WTC11 (cell line): ENCODE measurements around the gene MORN1. TPM values are rescaled to one million over a fixed set of nuclear protein-coding genes. Genes with fewer than 3 reads are reported as not detected.

Experiments
- FOXP1 ChIP-seq: sonication (generic); formaldehyde crosslinking; IDR thresholded peaks from 2 replicates; pipeline ENCODE4 v1.8.0; 2022; ENCODE audit warnings: missing genetic modification reagents, mild to moderate bottlenecking, moderate library complexity, borderline replicate concordance
- GRHL2 ChIP-seq: fragments of 250-450 bp; sonication (Bioruptor Pico); IDR thresholded peaks from 2 replicates; pipeline ENCODE4 v1.8.0; 2022; ENCODE audit warnings: mild to moderate bottlenecking, moderate library complexity; ENCODE audit not compliant: insufficient replicate concordance, severe bottlenecking
- HMGA2 ChIP-seq: fragments of 250-450 bp; sonication (Bioruptor Pico); IDR thresholded peaks from 2 replicates; pipeline ENCODE4 v1.4.0; 2021; ENCODE audit warnings: mild to moderate bottlenecking, moderate library complexity
- SMAD3 ChIP-seq: sonication (generic); formaldehyde crosslinking; IDR thresholded peaks from 2 replicates; pipeline ENCODE4 v1.8.0; 2022; ENCODE audit warnings: missing genetic modification reagents, mild to moderate bottlenecking, borderline replicate concordance
- TCF7 ChIP-seq: sonication (generic); formaldehyde crosslinking; IDR thresholded peaks from 2 replicates; pipeline ENCODE4 v1.8.0; 2022; ENCODE audit warnings: mild to moderate bottlenecking, low read depth, missing genetic modification reagents, moderate library complexity
- TP53 ChIP-seq: sonication (generic); formaldehyde crosslinking; IDR thresholded peaks from 2 replicates; pipeline ENCODE4 v1.8.1; 2023; ENCODE audit warnings: mild to moderate bottlenecking, missing genetic modification reagents
- ZNF232 ChIP-seq: sonication (generic); formaldehyde crosslinking; IDR thresholded peaks from 2 replicates; pipeline ENCODE4 v1.8.0; 2022; ENCODE audit warnings: mild to moderate bottlenecking, missing genetic modification reagents
- ZNF671 ChIP-seq: fragments of 250-450 bp; sonication (Bioruptor Pico); IDR thresholded peaks from 2 replicates; pipeline ENCODE4 v1.8.0; 2021; ENCODE audit warnings: mild to moderate bottlenecking
- total RNA-seq: library from RNA; stranded (reverse); gene quantifications from 3 replicates; pipeline ENCODE4 v1.2.3, GENCODE V29; 2021
- TF ChIP-seq, protein P1 (sequence below): sonication (generic); formaldehyde crosslinking; IDR thresholded peaks from 2 replicates; pipeline ENCODE4 v1.8.1; 2022; ENCODE audit warnings: missing genetic modification reagents, borderline replicate concordance
- TF ChIP-seq, protein P2 (sequence below): sonication (generic); formaldehyde crosslinking; IDR thresholded peaks from 2 replicates; pipeline ENCODE4 v1.8.0; 2023; ENCODE audit warnings: missing genetic modification reagents, mild to moderate bottlenecking, borderline replicate concordance
- TF ChIP-seq, protein P3 (sequence below): fragments of 250-450 bp; sonication (Bioruptor Pico); conservative IDR thresholded peaks from 2 replicates; pipeline ENCODE4 v1.9.0; 2021; ENCODE audit warnings: mild to moderate bottlenecking
- TF ChIP-seq, protein P4 (sequence below): fragments of 250-450 bp; sonication (Bioruptor Pico); IDR thresholded peaks from 2 replicates; pipeline ENCODE4 v1.9.0; 2021; ENCODE audit warnings: mild to moderate bottlenecking, borderline replicate concordance
- TF ChIP-seq, protein P5 (sequence below): sonication (generic); formaldehyde crosslinking; IDR thresholded peaks from 2 replicates; pipeline ENCODE4 v1.8.1; 2022; ENCODE audit warnings: low read depth, mild to moderate bottlenecking, moderate library complexity, missing genetic modification reagents, borderline replicate concordance

Gene MORN1
- total RNA-seq, 1 experiment from 2014 or later: 14.5 TPM

DNA sequence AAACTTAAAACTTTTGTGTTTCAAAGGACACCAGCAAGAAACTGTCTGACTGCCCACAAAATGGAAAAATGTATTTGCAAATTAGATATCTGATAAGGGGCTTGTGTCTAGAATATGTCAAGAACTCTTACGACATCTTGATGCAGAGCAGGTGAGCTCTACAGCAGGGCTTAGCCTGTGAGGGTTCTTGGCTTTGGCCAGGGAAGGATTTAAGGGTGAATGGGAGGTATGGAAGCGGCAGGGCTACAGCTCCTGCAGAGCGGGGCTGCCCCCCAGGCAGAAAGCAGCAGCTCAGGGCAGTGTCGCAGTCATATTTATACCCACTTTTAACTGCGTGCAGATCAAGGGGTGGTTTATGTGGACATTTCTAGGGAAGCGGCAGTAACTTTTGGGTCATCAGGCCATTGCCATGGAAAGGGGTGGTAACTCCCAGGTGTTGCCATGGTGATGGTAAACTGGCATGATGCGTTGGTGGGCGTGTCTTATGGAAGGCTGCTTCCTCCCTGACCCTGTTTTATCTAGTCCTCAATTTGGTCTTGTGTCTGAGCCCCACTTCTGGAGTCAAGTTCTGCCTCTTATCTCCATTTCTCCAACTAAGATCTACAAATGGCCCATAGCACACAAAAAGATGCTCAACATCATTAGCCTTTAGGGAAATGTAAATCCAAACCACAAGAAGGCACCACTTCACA lies 23.2 kb downstream of the MORN1 start (continued):
- TF ChIP-seq, protein P1, sequence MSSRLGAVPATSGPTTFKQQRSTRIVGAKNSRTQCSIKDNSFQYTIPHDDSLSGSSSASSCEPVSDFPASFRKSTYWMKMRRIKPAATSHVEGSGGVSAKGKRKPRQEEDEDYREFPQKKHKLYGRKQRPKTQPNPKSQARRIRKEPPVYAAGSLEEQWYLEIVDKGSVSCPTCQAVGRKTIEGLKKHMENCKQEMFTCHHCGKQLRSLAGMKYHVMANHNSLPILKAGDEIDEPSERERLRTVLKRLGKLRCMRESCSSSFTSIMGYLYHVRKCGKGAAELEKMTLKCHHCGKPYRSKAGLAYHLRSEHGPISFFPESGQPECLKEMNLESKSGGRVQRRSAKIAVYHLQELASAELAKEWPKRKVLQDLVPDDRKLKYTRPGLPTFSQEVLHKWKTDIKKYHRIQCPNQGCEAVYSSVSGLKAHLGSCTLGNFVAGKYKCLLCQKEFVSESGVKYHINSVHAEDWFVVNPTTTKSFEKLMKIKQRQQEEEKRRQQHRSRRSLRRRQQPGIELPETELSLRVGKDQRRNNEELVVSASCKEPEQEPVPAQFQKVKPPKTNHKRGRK: no peak
- TF ChIP-seq, protein P2, sequence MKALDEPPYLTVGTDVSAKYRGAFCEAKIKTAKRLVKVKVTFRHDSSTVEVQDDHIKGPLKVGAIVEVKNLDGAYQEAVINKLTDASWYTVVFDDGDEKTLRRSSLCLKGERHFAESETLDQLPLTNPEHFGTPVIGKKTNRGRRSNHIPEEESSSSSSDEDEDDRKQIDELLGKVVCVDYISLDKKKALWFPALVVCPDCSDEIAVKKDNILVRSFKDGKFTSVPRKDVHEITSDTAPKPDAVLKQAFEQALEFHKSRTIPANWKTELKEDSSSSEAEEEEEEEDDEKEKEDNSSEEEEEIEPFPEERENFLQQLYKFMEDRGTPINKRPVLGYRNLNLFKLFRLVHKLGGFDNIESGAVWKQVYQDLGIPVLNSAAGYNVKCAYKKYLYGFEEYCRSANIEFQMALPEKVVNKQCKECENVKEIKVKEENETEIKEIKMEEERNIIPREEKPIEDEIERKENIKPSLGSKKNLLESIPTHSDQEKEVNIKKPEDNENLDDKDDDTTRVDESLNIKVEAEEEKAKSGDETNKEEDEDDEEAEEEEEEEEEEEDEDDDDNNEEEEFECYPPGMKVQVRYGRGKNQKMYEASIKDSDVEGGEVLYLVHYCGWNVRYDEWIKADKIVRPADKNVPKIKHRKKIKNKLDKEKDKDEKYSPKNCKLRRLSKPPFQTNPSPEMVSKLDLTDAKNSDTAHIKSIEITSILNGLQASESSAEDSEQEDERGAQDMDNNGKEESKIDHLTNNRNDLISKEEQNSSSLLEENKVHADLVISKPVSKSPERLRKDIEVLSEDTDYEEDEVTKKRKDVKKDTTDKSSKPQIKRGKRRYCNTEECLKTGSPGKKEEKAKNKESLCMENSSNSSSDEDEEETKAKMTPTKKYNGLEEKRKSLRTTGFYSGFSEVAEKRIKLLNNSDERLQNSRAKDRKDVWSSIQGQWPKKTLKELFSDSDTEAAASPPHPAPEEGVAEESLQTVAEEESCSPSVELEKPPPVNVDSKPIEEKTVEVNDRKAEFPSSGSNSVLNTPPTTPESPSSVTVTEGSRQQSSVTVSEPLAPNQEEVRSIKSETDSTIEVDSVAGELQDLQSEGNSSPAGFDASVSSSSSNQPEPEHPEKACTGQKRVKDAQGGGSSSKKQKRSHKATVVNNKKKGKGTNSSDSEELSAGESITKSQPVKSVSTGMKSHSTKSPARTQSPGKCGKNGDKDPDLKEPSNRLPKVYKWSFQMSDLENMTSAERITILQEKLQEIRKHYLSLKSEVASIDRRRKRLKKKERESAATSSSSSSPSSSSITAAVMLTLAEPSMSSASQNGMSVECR (CRISPR knock-in tag): no peak
- TF ChIP-seq, protein P3, sequence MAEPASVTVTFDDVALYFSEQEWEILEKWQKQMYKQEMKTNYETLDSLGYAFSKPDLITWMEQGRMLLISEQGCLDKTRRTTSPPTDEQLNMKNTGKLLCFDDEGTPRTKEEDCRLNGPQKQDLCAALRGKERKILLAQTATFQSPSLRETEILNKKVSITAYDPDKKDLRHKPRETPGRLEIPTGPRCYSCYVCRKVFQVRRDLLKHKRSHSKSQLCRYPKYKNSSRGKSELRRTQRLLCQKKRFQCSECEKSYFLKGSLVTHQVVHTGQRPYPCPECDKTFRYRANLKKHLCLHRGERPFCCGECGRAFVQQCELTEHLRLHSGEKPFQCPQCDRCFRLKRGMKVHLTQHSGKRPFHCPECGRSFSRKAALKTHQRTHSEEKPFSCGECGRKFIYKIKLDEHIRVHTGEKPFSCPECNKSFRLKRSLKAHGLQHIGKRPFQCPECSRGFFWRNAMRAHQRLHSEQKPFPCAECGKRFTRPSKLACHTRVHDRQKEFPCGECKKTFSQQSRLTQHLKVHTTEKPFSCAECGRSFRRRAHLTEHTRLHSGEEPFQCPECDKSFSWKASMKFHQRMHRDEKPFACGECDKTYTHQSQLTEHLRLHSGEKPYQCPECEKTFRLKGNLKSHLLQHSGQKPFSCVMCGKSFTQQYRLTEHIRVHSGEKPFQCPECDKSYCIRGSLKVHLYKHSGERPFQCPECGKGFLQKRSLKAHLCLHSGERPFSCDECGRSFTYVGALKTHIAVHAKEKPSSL: no peak
- TF ChIP-seq GRHL2 (CRISPR knock-in tag) (no peak), FOXP1 (CRISPR knock-in tag) (no peak), TCF7 (no peak), TP53 (CRISPR knock-in tag) (no peak), ZNF671 (no peak), HMGA2 (CRISPR knock-in tag) (no peak), SMAD3 (no peak), ZNF232 (CRISPR knock-in tag) (no peak)
- TF ChIP-seq, protein P4, sequence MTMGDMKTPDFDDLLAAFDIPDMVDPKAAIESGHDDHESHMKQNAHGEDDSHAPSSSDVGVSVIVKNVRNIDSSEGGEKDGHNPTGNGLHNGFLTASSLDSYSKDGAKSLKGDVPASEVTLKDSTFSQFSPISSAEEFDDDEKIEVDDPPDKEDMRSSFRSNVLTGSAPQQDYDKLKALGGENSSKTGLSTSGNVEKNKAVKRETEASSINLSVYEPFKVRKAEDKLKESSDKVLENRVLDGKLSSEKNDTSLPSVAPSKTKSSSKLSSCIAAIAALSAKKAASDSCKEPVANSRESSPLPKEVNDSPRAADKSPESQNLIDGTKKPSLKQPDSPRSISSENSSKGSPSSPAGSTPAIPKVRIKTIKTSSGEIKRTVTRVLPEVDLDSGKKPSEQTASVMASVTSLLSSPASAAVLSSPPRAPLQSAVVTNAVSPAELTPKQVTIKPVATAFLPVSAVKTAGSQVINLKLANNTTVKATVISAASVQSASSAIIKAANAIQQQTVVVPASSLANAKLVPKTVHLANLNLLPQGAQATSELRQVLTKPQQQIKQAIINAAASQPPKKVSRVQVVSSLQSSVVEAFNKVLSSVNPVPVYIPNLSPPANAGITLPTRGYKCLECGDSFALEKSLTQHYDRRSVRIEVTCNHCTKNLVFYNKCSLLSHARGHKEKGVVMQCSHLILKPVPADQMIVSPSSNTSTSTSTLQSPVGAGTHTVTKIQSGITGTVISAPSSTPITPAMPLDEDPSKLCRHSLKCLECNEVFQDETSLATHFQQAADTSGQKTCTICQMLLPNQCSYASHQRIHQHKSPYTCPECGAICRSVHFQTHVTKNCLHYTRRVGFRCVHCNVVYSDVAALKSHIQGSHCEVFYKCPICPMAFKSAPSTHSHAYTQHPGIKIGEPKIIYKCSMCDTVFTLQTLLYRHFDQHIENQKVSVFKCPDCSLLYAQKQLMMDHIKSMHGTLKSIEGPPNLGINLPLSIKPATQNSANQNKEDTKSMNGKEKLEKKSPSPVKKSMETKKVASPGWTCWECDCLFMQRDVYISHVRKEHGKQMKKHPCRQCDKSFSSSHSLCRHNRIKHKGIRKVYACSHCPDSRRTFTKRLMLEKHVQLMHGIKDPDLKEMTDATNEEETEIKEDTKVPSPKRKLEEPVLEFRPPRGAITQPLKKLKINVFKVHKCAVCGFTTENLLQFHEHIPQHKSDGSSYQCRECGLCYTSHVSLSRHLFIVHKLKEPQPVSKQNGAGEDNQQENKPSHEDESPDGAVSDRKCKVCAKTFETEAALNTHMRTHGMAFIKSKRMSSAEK (CRISPR knock-in tag): no peak
- TF ChIP-seq, protein P5, sequence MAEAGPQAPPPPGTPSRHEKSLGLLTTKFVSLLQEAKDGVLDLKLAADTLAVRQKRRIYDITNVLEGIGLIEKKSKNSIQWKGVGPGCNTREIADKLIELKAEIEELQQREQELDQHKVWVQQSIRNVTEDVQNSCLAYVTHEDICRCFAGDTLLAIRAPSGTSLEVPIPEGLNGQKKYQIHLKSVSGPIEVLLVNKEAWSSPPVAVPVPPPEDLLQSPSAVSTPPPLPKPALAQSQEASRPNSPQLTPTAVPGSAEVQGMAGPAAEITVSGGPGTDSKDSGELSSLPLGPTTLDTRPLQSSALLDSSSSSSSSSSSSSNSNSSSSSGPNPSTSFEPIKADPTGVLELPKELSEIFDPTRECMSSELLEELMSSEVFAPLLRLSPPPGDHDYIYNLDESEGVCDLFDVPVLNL (CRISPR knock-in tag): no peak
